B cell (primary cell): ENCODE measurements around the gene SREBF1. TPM values are rescaled to one million over a fixed set of nuclear protein-coding genes. Genes with fewer than 3 reads are reported as not detected.

Experiments
- ATAC-seq: fragments of 200-7000 bp; cut with Tn5 transposase; one replicate; pipeline ENCODE4 v1.10.0; 2021; ENCODE audit warnings: low read depth, mild to moderate bottlenecking, moderate number of reproducible peaks, moderate library complexity
- CTCF ChIA-PET: fragments of 350-600 bp; sonication (Branson Sonifier 250); formaldehyde crosslinking; loops from one replicate; lab custom pipeline; 2021; ENCODE audit warnings: antibody characterized with exemption, inconsistent platforms; lab: Charles Lee
- POLR2A ChIA-PET: fragments of 350-600 bp; sonication (Branson Sonifier 250); formaldehyde crosslinking; loops from one replicate; lab custom pipeline; 2021; ENCODE audit warnings: antibody characterized with exemption; lab: Charles Lee
- DNase-seq: peaks from one replicate; pipeline ENCODE4 v3.0.0; 2013
- H2AFZ ChIP-seq: 2 replicates; pipeline ENCODE4 v1.6.1; 2012; ENCODE audit warnings: mild to moderate bottlenecking, low read depth, low read length; ENCODE audit not compliant: insufficient read depth, poor library complexity, severe bottlenecking
- H3K27ac ChIP-seq, 2 donors: 1 replicate in 1 of 2; 2 replicates in 1 of 2; pipeline ENCODE4 v1.5.1; 2012 to 2013; ENCODE audit warnings: low read length in 2 of 2, mild to moderate bottlenecking in 2 of 2, moderate library complexity in 1 of 2
- H3K27me3 ChIP-seq, 4 experiments: fragments of 200-600 bp in 1 of 4; sonication (generic) in 1 of 4; replicated peaks in 1 of 4; 1 replicate in 2 of 4; 2 replicates in 2 of 4; pipeline versions ENCODE4 v1.6.1 to v1.7.0; 2013 to 2016; ENCODE audit warnings: low read length in 3 of 4, mild to moderate bottlenecking in 2 of 4, mixed read lengths in 1 of 4, moderate library complexity in 1 of 4; ENCODE audit not compliant: insufficient read depth in 4 of 4, control insufficient read depth in 3 of 4; ENCODE audit errors: control extremely low read depth in 1 of 4
- H3K36me3 ChIP-seq, 2 experiments: replicated peaks in 1 of 2; 1 replicate in 1 of 2; 2 replicates in 1 of 2; pipeline versions ENCODE4 v1.6.1 to v1.7.1; 2013; ENCODE audit warnings: low read length in 1 of 2; ENCODE audit not compliant: insufficient read depth in 2 of 2, control insufficient read depth in 1 of 2; ENCODE audit errors: control extremely low read depth in 1 of 2, extremely low read depth in 1 of 2
- H3K4me1 ChIP-seq, 2 donors: fragments of 200-600 bp in 1 of 2; sonication (generic) in 1 of 2; 1 replicate in 1 of 2; 2 replicates in 1 of 2; pipeline versions ENCODE4 v1.5.1 to v1.6.1; 2013 to 2017; ENCODE audit warnings: low read length in 2 of 2; ENCODE audit not compliant: control insufficient read depth in 2 of 2, insufficient read depth in 2 of 2
- H3K4me2 ChIP-seq: replicated peaks from 2 replicates; pipeline ENCODE3; 2012; ENCODE audit warnings: mild to moderate bottlenecking, low read depth, low read length; ENCODE audit not compliant: poor library complexity, severe bottlenecking
- H3K4me3 ChIP-seq, 5 experiments: fragments of 200-600 bp in 1 of 5; sonication (generic) in 1 of 5; 1 replicate in 3 of 5; 2 replicates in 2 of 5; pipeline versions ENCODE4 v1.5.1 to v1.7.0; 2011 to 2016; ENCODE audit warnings: low read length in 4 of 5, mild to moderate bottlenecking in 4 of 5, low read depth in 2 of 5, control low read depth in 1 of 5, moderate library complexity in 1 of 5; ENCODE audit not compliant: insufficient read depth in 1 of 5; ENCODE audit errors: control extremely low read depth in 1 of 5, extremely low read depth in 1 of 5
- H3K79me2 ChIP-seq: fragments of 200-600 bp; sonication (generic); one replicate; pipeline ENCODE4 v1.6.0; 2016; ENCODE audit warnings: low read length; ENCODE audit not compliant: control insufficient read depth, insufficient read depth
- H3K9ac ChIP-seq: fragments of 200-600 bp; sonication (generic); 2 replicates; pipeline ENCODE4 v1.6.1; 2017; ENCODE audit warnings: mild to moderate bottlenecking, low read length, moderate library complexity
- H3K9me3 ChIP-seq, 3 donors: one replicate each; pipeline versions ENCODE4 v1.6.1 to v1.7.1; 2013; ENCODE audit warnings: low read length in 2 of 3; ENCODE audit not compliant: control insufficient read depth in 2 of 3, insufficient read depth in 1 of 3; ENCODE audit errors: control extremely low read depth in 1 of 3
- H4K20me1 ChIP-seq: 2 replicates; pipeline ENCODE4 v1.6.0; 2012; ENCODE audit warnings: mild to moderate bottlenecking, low read length; ENCODE audit not compliant: insufficient read depth, control insufficient read depth, poor library complexity, severe bottlenecking
- H3K27ac Mint-ChIP-seq: one replicate; pipeline ENCODE4 v1.8.0; 2021; ENCODE audit warnings: mixed read lengths
- H3K27me3 Mint-ChIP-seq: one replicate; pipeline ENCODE4 v1.8.0; 2021; ENCODE audit warnings: mixed read lengths
- H3K4me1 Mint-ChIP-seq: one replicate; pipeline ENCODE4 v1.8.0; 2021; ENCODE audit warnings: mixed read lengths
- H3K4me3 Mint-ChIP-seq: one replicate; pipeline ENCODE4 v1.8.0; 2021; ENCODE audit warnings: mixed read lengths
- H3K9me3 Mint-ChIP-seq: one replicate; pipeline ENCODE4 v1.8.0; 2022; ENCODE audit warnings: mixed read lengths; ENCODE audit not compliant: insufficient read depth
- CTCF ChIP-seq: fragments of 200-600 bp; IDR thresholded peaks from one replicate; pipeline ENCODE4 v1.8.0; 2022; ENCODE audit warnings: antibody characterized with exemption, mild to moderate bottlenecking
- EZH2 ChIP-seq: IDR thresholded peaks from 2 replicates; pipeline ENCODE4 v1.6.1; 2012; ENCODE audit warnings: borderline replicate concordance, low read depth, mild to moderate bottlenecking, moderate library complexity, low read length; ENCODE audit not compliant: insufficient read depth, poor library complexity, severe bottlenecking
- WGBS: methylation state at CpG from one replicate; pipeline ENCODE4 v1.1.5; 2013; ENCODE audit warnings: missing lambda C conversion rate; ENCODE audit not compliant: insufficient coverage; 5-methylcytosine and 5-hydroxymethylcytosine counted together
- intact Hi-C: fragments of 100-400 bp; cut with micrococcal nuclease; formaldehyde crosslinking; loops from one replicate; pipeline ENCODE4 v1.10.0; 2022
- polyA plus RNA-seq: library from polyadenylated mRNA; depleted of rRNA; stranded (reverse); fragments of >200 nt; gene quantifications from 2 replicates; pipeline ENCODE4 v1.2.3, GENCODE V29; 2012
- total RNA-seq, 2 donors: library from RNA; stranded (reverse); fragments of 120-200 nt in 1 of 2; gene quantifications; 1 replicate in 1 of 2; 2 replicates in 1 of 2; pipeline versions ENCODE4 v1.2.3 to v1.2.4, GENCODE V29; 2013 to 2022

The SREBF1 gene
- total and polyA plus RNA-seq, 2 donors (not counting 1 experiment from before 2014, with no cell fraction given), result 21.6 to 34.9 TPM

GRCh38 chr17:17820046-17820445 is 16.7 kb downstream of the SREBF1 start:
- Histone ChIP-seq H3K27me3 (no peaks in the 10 kb centered on the region), H2AFZ (no peak overlapping the region), H3K9ac (no peak overlapping the region), H3K36me3 (peaks cover 0 to 26% of the 10 kb centered on the region in 2 experiments), H4K20me1 (peaks cover 55% of the 10 kb centered on the region), H3K27ac (no peak overlapping the region), H3K9me3 (no peaks in the 10 kb centered on the region), H3K4me2 (no peak overlapping the region), H3K4me1 (peaks cover 20 to 30% of the 10 kb centered on the region in 2 donors), H3K4me3 (no peak overlapping the region), H3K79me2 (peaks cover 41% of the 10 kb centered on the region)
- Mint-ChIP-seq H3K27me3 (no peaks in the 10 kb centered on the region), H3K27ac (no peak overlapping the region), H3K9me3 (no peaks in the 10 kb centered on the region), H3K4me3 (no peak overlapping the region), H3K4me1 (peaks cover 37% of the 10 kb centered on the region)
- 100% methylated on average over 6 of the region's 10 CpGs for WGBS
- intact Hi-C loops, result no loop called here
- POLR2A ChIA-PET, result no interaction called here
- ATAC-seq, result no peak
- TF ChIP-seq EZH2, result no peak
- TF ChIP-seq CTCF, result no peak
- no peak for DNase-seq
- CTCF ChIA-PET, result interaction anchor here (1.1 to 4.2 kb wide), 5 partner anchors 8 to 40 kb away, joined by 3 to 26 read pairs (median 8); partner anchors contain the start of gene SREBF1

GRCh38 chr17:17819561-17819995 is 17.2 kb downstream of the SREBF1 start:
- Histone ChIP-seq H3K27ac (no peak overlapping the region), H3K27me3 (no peaks in the 10 kb centered on the region), H3K36me3 (peaks cover 0 to 30% of the 10 kb centered on the region in 2 experiments), H3K79me2 (peaks cover 41% of the 10 kb centered on the region), H4K20me1 (peaks cover 52% of the 10 kb centered on the region), H3K4me3 (no peak overlapping the region), H3K4me1 (peaks cover 20 to 25% of the 10 kb centered on the region in 2 donors), H3K9ac (no peak overlapping the region), H3K9me3 (no peaks in the 10 kb centered on the region), H3K4me2 (no peak overlapping the region), H2AFZ (no peak overlapping the region)
- CTCF ChIA-PET, result interaction anchor here (0.7 to 4.2 kb wide), 4 partner anchors 14 to 99 kb away, joined by 3 to 26 read pairs (median 6); no protein-coding TSS in a partner anchor
- peak; percentile 48 for ATAC-seq
- TF ChIP-seq CTCF (no peak), EZH2 (no peak)
- Mint-ChIP-seq H3K27ac (no peak overlapping the region), H3K9me3 (no peaks in the 10 kb centered on the region), H3K4me3 (peak overlapping the region; percentile 26), H3K27me3 (no peaks in the 10 kb centered on the region), H3K4me1 (peaks cover 32% of the 10 kb centered on the region)
- no peak for DNase-seq
- intact Hi-C loops, result no loop called here
- POLR2A ChIA-PET, result no interaction called here
- 82% methylated on average over 12 of the region's 12 CpGs for WGBS
